Fibroblast of the aortic adventitia (primary cell): ENCODE results near the gene SDS. TPM values are rescaled to one million over a fixed set of nuclear protein-coding genes. Genes with fewer than 3 reads are reported as not detected.

Experiments used
- DNase-seq: peaks from one replicate; pipeline ENCODE4 v3.0.0-alpha.2; 2010; ENCODE audit warnings: low read depth
- H3K4me3 ChIP-seq: 2 replicates; pipeline ENCODE4 v1.5.1; 2011; ENCODE audit warnings: low read depth, mild to moderate bottlenecking, control low read depth, low read length, moderate library complexity
- total RNA-seq: library from RNA; depleted of rRNA; stranded (reverse); fragments of >200 nt; gene quantifications from 2 replicates; pipeline ENCODE4 v1.2.3, GENCODE V29; 2012; ENCODE audit warnings: low replicate concordance
- TF ChIP-seq, protein P1 (sequence below): IDR thresholded peaks from 2 replicates; pipeline ENCODE4 v1.5.1; 2011; ENCODE audit warnings: mild to moderate bottlenecking, low read length, control low read depth, inconsistent platforms; ENCODE audit not compliant: insufficient read depth

Gene SDS
- total RNA-seq, 1 donor, result not detected

DNA sequence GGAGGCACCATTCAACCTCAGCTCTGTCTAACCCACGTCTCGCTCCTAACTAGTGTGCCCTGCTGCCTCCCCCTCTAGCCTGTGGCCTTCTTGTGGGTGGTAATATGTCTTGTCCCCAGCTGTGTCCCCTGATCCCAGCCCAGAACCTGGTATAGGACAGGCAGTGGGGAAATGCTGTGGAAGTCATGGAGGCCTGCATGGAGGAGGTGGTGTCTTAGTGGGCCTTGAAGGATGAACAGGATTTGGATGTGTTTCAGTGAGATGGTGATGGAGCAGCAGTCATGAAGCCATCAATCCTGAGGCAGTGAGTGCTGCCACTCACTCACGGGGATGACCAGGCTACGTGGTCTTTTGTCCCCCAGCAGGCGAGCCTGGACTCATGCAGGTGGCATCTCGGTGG is 31.9 kb downstream of the SDS start:
- no peak for DNase-seq
- TF ChIP-seq, protein P1, sequence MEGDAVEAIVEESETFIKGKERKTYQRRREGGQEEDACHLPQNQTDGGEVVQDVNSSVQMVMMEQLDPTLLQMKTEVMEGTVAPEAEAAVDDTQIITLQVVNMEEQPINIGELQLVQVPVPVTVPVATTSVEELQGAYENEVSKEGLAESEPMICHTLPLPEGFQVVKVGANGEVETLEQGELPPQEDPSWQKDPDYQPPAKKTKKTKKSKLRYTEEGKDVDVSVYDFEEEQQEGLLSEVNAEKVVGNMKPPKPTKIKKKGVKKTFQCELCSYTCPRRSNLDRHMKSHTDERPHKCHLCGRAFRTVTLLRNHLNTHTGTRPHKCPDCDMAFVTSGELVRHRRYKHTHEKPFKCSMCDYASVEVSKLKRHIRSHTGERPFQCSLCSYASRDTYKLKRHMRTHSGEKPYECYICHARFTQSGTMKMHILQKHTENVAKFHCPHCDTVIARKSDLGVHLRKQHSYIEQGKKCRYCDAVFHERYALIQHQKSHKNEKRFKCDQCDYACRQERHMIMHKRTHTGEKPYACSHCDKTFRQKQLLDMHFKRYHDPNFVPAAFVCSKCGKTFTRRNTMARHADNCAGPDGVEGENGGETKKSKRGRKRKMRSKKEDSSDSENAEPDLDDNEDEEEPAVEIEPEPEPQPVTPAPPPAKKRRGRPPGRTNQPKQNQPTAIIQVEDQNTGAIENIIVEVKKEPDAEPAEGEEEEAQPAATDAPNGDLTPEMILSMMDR, result no peak
- no peak overlapping the region for H3K4me3 ChIP-seq

DNA sequence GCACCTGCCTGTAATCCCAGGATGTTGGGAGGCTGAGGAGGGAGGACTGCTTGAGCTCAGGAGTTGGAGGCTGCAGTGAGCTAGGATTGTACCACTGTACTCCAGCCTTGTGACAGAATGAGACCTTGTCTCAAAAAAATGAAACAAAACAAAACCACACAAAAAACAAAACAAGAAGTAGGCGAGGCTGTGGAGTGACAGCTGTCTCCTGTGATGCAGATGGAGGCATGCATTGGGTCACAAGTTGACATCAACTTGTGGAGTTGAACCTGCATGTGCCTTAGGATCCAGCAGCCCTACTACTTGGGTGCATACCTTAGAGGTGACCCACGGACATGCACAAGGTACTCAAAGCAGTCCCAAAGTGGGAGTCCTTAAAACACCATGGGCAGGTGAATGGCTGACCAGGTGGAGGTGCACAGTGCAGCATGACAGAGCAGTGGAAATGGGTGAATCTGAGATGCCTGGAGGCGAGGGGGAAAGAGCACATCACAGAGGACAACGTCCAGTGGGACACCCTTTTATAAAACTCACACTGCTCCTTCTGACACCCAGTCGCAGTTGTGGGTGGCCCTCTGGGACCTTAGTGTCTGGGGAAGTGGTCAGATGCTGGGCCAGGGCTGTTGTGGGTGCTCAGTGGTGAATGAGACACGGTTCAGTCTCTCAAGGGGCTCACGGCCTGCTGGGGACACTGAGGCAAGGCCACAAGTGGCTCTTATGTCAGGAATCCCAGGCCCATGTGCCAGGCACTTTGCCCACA is 32.6 kb downstream of the SDS start:
- TF ChIP-seq, protein P1, result no peak
- no peak for DNase-seq
- no peak overlapping the region for H3K4me3 ChIP-seq

DNA sequence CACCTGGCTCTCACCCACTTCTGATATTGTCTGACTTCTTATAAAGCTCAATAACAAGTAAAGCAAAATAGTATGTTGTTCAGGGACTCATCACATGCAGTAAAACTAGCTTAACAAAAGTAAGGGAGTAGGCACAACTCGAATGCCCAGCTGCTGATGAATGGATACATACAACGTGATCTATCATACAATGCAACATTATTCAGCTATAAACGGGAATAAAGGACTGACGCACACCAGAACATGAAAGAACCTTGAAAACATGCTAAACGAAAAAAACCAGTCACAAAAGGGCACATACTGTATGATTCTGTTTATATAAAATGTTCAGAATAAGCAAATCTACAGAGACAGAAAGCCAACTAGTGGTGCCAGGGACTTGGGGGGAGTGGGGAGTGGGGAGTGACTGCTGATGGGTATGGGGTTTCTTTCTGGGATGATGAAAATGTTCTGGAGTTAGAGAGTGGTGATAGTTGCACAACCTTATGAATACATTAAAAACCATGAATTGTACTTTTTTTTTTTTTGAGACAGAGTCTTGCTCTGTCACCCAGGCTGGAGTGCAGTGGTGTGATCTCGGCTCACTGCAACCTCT is 34.2 kb downstream of the SDS start:
- H3K4me3 ChIP-seq, result no peak overlapping the region
- TF ChIP-seq, protein P1, result no peak
- no peak for DNase-seq

DNA sequence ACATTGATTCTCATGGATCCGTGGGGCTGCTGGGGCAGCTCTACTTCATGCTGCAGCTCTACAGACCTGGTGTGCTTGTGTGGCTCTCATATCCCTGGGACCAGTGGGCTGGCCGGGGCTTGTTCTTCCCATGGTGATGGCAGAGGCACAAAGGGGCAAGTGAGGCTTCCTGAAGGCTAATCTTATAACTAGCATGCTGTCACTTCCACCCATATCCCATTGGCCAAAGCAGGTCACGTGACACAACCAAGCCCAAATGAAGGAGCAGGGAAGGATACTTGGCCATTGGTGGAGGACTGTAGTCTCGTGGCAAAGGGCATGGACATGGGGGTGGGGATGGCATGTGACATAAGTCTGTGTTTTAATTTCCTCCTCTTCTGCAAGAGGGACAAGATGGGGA is 35.4 kb downstream of the SDS start:
- no peak for DNase-seq
- no peak overlapping the region for H3K4me3 ChIP-seq
- TF ChIP-seq, protein P1, result no peak

DNA sequence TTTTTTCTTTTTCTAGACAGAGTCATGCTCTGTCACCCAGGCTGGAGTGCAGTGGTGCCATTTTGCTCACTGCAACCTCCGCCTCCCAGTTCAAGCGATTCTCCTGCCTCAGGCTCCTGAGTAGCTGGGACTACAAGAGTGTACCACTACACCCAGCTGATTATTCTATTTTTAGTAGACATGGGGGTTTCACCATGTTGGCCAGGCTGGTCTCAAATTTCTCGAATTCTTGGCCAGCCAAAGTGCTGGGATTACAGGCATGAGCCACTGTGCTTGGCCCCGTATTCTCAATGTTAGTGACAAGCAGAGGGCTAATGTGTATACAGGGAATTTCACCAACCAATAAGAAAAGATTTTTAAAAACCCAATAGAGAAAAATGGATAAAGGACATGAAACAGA is 36.9 kb downstream of the SDS start:
- H3K4me3 ChIP-seq, result no peak overlapping the region
- TF ChIP-seq, protein P1, result no peak
- peak; percentile 26 for DNase-seq

DNA sequence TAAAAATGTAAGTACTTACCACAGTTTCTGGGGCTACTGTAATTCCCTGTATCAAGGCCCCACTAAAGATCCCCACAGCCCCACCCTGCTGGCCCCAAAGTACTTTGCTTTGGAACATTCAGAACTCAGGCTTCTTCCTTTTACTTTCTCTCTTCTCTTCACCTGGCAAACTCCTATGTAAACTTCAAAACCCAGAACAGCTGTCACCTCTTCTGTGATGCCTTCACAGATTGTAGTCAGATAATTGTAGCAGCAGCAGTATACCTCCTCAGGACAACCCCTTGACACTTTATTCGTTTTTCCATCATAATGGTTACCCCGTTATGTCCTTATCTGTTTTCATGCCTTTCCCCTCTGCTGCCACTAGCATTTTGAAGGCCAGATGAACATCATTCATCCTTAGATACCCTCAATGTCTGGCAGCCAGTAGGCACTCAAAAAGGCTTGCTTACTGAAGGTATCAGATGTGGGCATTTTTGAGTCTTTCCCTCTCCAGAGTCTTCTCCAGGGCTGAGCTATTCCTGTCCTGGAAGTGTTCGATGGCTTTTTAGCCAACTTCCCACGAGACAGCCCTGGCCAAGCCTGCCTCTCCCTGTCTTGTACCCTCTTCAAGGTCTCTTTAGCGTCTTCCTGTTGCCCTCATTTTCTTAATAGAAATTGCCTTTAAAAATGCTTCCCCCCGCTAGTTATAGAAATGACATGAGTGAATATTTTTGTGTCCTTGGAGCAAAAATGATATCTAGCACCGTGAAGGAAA is 37.9 kb downstream of the SDS start:
- TF ChIP-seq, protein P1, result no peak
- H3K4me3 ChIP-seq, result no peak overlapping the region
- no peak for DNase-seq
